Pancreas (tissue), 10 donors: ENCODE results near the gene CDH4. TPM values are rescaled to one million over a fixed set of nuclear protein-coding genes. Genes with fewer than 3 reads are reported as not detected.

Experiments used
- ATAC-seq, 4 donors: fragments of 200-7000 bp; cut with Tn5 transposase; one replicate each; pipeline versions ENCODE4 v1.8.0 to v1.9.1; 2020; ENCODE audit warnings: mild to moderate bottlenecking in 4 of 4, moderate library complexity in 4 of 4
- DNase-seq, 6 donors: peaks; one replicate each; pipeline ENCODE4 v3.0.0-alpha.2; 2020
- FAIRE-seq: peaks from 2 replicates; lab custom pipeline; 2012; peaks lifted over from hg19 to GRCh38; lab: Jason Lieb, UNC
- H3K27ac ChIP-seq, 4 donors: fragments of 200-600 bp; sonication (generic); 1 replicate in 3 of 4; 2 replicates in 1 of 4; pipeline versions ENCODE4 v1.5.0 to v1.8.0; 2020
- H3K27me3 ChIP-seq, 4 donors: fragments of 200-600 bp; one replicate each; pipeline ENCODE4 v1.8.0; 2021
- H3K36me3 ChIP-seq, 3 donors: fragments of 200-600 bp; sonication (generic) in 1 of 3; one replicate each; pipeline versions ENCODE4 v1.5.0 to v1.8.0; 2020 to 2021
- H3K4me1 ChIP-seq, 3 donors: fragments of 200-600 bp; one replicate each; pipeline ENCODE4 v1.8.0; 2021
- H3K4me3 ChIP-seq, 4 donors: fragments of 200-600 bp; sonication (generic) in 2 of 4; one replicate each; pipeline versions ENCODE4 v1.5.0 to v1.8.0; 2020 to 2021
- H3K9me3 ChIP-seq, 4 donors: fragments of 200-600 bp; one replicate each; pipeline ENCODE4 v1.8.0; 2021
- CTCF ChIP-seq, 4 donors: fragments of 200-600 bp; sonication (generic) in 3 of 4; IDR thresholded peaks; one replicate each; pipeline versions ENCODE4 v1.5.0 to v1.8.0; 2021; ENCODE audit warnings: antibody characterized with exemption in 4 of 4
- WGBS, 2 donors: extraction: QIAGEN DNeasy Blood & Tissue Kit; methylation state at CpG; one replicate each; pipeline ENCODE4 v1.1.7; 2013; 5-methylcytosine and 5-hydroxymethylcytosine counted together
- intact Hi-C, 3 donors: fragments of 100-400 bp; cut with DNase I; formaldehyde crosslinking; loops; one replicate each; pipeline versions ENCODE4 v1.11.1 to v1.14.2; 2022
- polyA plus RNA-seq, 2 donors: library from polyadenylated mRNA; stranded (reverse); fragments of 200-250 nt; gene quantifications; one replicate each; pipeline ENCODE4 v1.2.3, GENCODE V29; 2013
- total RNA-seq, 6 donors: library from RNA; stranded (reverse); fragmentation: NEBNext Ultra II Directional in 4 of 6; extraction: Animal tissue kit (Norgen Biotek cat#: 25700) in 4 of 6; gene quantifications; one replicate each; pipeline versions ENCODE4 v1.2.1 to v1.2.4, GENCODE V29; 2021 to 2023
- donor health status: healthy with polysubstance abuse.
- donor health status: DM: no; HTN: no; CAD: no; lungs with moderate emphysema.
- donor health status: DM: no; HTN: no; CAD: no.
- donor health status: control.
- donor health status: control.
- donor health status: Bipolar disorder and iron deficiency.
- donor health status: DM: yes; HTN: yes; CAD: no.
- donor health status: DM: no; HTN: no; CAD: no.
- donor health status: DM: no; HTN: no; CAD: no.
- donor health status: DM: yes; HTN: yes; CAD: no.

Gene CDH4
- total and polyA plus RNA-seq, 8 donors = 0.04 to 1.4 (median 0.27) TPM

GRCh38 chr20:61799394-61799923 lies 547.4 kb downstream of the CDH4 start:
- no peaks in the 10 kb centered on the region for H3K36me3 ChIP-seq
- ATAC-seq (no peak), DNase-seq (peak in 2 of 6 donors; percentile 27), FAIRE-seq (no peak)
- WGBS, 2 donors = 71 to 84% methylated on average over 14 of the region's 14 CpGs
- no peak for TF ChIP-seq CTCF (IDR thresholded peaks at IDR 0.05)
- intact Hi-C loops = no loop called here
- H3K4me3 ChIP-seq = no peak overlapping the region
- peaks cover 0 to 5% (median 0%) of the 10 kb centered on the region in 4 donors for H3K27me3 ChIP-seq
- no peaks in the 10 kb centered on the region for H3K9me3 ChIP-seq
- no peak overlapping the region for H3K27ac ChIP-seq
- no peaks in the 10 kb centered on the region for H3K4me1 ChIP-seq

GRCh38 chr20:61799928-61800327 lies 547.9 kb downstream of the CDH4 start:
- H3K4me3 ChIP-seq = no peak overlapping the region
- DNase-seq (peak in 2 of 6 donors; percentile 45 to 55), FAIRE-seq (no peak), ATAC-seq (no peak)
- H3K27ac ChIP-seq = no peak overlapping the region
- H3K27me3 ChIP-seq = peaks cover 0 to 5% (median 0%) of the 10 kb centered on the region in 4 donors
- no peak for TF ChIP-seq CTCF (IDR thresholded peaks at IDR 0.05)
- no peaks in the 10 kb centered on the region for H3K4me1 ChIP-seq
- no peaks in the 10 kb centered on the region for H3K36me3 ChIP-seq
- no peaks in the 10 kb centered on the region for H3K9me3 ChIP-seq
- 67 to 79% methylated on average over 21 of the region's 21 CpGs for WGBS, 2 donors
- intact Hi-C loops = no loop called here

- H3K36me3 ChIP-seq = no peaks in the 10 kb centered on the region
- H3K9me3 ChIP-seq = no peaks in the 10 kb centered on the region
- H3K4me3 ChIP-seq = no peak overlapping the region
- FAIRE-seq (no peak), ATAC-seq (no peak), DNase-seq (peak in 2 of 6 donors; percentile 43 to 49)
- WGBS, 2 donors = 63 to 72% methylated on average over 13 of the region's 13 CpGs
- H3K27me3 ChIP-seq = peaks cover 0 to 5% (median 0%) of the 10 kb centered on the region in 4 donors
- TF ChIP-seq CTCF (IDR thresholded peaks at IDR 0.05) = no peak
- no peaks in the 10 kb centered on the region for H3K4me1 ChIP-seq
- intact Hi-C loops = no loop called here
- no peak overlapping the region for H3K27ac ChIP-seq
Observed at GRCh38 chr20:61800359-61801064, 548.5 kb downstream of the CDH4 start.

GRCh38 chr20:61801065-61801360 lies 549.0 kb downstream of the CDH4 start:
- FAIRE-seq (no peak), ATAC-seq (no peak), DNase-seq (peak in 1 of 6 donors; percentile 34)
- Histone ChIP-seq H3K9me3 (no peaks in the 10 kb centered on the region), H3K27me3 (peaks cover 0 to 5% (median 0%) of the 10 kb centered on the region in 4 donors), H3K27ac (no peak overlapping the region), H3K4me1 (no peaks in the 10 kb centered on the region), H3K36me3 (no peaks in the 10 kb centered on the region), H3K4me3 (no peak overlapping the region)
- intact Hi-C loops = no loop called here
- WGBS, 2 donors = 65 to 82% methylated on average over 9 of the region's 9 CpGs
- TF ChIP-seq CTCF (IDR thresholded peaks at IDR 0.05) = no peak

GRCh38 chr20:61801428-61801827 lies 549.4 kb downstream of the CDH4 start:
- intact Hi-C loops = no loop called here
- WGBS, 2 donors = 58 to 60% methylated on average over 4 of the region's 4 CpGs
- Histone ChIP-seq H3K9me3 (no peaks in the 10 kb centered on the region), H3K27ac (no peak overlapping the region), H3K4me1 (no peaks in the 10 kb centered on the region), H3K4me3 (no peak overlapping the region), H3K27me3 (peaks cover 0 to 5% (median 0%) of the 10 kb centered on the region in 4 donors), H3K36me3 (no peaks in the 10 kb centered on the region)
- FAIRE-seq (no peak), DNase-seq (peak in 1 of 6 donors; percentile 28), ATAC-seq (no peak)
- TF ChIP-seq CTCF (IDR thresholded peaks at IDR 0.05) = no peak
